NCI-H2107 treated with DMSO at 0.1 percent for 48 hours (cell line): ENCODE results near the gene FDPS.
"Not testable (repeated sequence)": the region's sequence is repeated elsewhere in the genome, so short reads cannot be mapped to it uniquely, and the experiment has no call there.

Experiments
- DNase-seq: peaks from one replicate; lab custom pipeline; 2025; ENCODE audit not compliant: unreplicated experiment; lab: John Stamatoyannopoulos, UW

Gene FDPS

GRCh38 chr1:155318082-155318481, 9.4 kb downstream of the FDPS start:
- no peak for DNase-seq

DNA sequence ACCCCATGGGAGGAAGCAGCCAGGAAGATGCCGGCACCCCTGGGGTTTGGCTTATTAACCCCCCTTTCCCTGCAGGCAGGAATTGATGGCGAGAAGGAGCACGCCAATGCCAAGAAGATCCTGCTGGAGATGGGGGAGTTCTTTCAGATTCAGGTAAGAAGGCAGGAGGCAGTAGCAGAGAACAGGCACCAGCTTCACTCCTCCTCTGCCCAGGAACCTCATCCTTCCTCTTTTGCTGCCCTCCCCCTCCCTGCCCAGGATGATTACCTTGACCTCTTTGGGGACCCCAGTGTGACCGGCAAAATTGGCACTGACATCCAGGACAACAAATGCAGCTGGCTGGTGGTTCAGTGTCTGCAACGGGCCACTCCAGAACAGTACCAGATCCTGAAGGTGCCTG, 10.9 kb downstream of the FDPS start:
- no peak for DNase-seq

DNA sequence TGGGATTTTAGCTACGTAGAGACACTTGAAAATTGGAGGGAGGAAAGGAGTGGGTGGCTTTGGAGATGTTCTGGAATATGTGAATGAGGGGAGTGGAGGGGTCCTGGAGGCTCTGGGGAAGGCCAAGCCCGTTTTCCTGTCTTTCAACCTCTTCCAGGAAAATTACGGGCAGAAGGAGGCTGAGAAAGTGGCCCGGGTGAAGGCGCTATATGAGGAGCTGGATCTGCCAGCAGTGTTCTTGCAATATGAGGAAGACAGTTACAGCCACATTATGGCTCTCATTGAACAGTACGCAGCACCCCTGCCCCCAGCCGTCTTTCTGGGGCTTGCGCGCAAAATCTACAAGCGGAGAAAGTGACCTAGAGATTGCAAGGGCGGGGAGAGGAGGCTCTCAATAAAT, 11.6 kb downstream of the FDPS start:
- no peak for DNase-seq

DNA sequence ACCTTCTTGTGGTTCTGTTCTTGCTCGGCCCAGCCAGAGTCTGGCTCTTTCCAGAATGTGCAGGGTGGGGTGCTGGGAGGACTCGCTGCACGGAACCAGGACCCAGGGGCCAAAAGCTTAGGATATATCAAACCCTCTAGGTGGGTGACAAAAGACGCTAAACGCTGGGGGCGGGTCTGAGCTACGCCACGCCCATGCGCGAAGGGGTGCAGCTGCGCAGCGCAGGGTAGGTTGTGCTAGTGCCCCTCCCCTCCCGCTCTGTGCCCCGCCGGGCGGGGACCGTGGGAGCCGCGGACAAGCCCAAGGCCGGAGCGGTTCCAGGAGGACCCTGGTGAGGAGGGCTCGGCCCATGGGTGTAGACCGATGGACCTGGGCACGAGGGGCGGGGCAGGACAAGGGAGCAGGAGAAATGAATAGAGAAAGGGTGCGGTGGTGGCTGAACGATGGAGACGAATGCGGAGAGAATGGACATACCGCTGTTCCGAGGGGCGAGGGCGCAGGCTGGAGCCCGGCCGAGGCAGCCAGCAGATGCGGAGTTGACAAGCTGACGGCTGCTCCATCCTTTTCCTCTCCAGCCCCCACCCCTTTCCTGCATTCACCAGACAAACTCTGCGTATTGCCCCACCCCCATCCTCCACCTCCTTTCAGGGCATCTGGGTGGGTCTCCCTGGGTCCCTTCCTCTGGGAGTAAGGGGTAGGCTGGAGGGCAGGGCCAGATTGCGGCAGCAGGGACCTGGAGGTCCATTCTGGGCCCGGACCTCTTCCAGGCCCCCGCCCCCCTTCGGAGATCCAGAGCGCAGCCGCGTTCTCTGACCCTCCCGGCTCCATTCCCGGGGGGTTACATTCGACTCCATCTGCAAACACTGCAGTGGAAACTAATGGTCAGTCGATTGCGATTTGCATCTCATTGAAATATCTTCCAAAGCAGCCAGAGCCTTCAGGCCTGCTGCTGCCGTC, 12.3 kb downstream of the FDPS start, which contains the start of gene RUSC1:
TSS of gene RUSC1 (plus strand) at position 234 of the 957 bp plus-strand sequence. CDS start 880 bp downstream, outside the sequence.
- no peak for DNase-seq

DNA sequence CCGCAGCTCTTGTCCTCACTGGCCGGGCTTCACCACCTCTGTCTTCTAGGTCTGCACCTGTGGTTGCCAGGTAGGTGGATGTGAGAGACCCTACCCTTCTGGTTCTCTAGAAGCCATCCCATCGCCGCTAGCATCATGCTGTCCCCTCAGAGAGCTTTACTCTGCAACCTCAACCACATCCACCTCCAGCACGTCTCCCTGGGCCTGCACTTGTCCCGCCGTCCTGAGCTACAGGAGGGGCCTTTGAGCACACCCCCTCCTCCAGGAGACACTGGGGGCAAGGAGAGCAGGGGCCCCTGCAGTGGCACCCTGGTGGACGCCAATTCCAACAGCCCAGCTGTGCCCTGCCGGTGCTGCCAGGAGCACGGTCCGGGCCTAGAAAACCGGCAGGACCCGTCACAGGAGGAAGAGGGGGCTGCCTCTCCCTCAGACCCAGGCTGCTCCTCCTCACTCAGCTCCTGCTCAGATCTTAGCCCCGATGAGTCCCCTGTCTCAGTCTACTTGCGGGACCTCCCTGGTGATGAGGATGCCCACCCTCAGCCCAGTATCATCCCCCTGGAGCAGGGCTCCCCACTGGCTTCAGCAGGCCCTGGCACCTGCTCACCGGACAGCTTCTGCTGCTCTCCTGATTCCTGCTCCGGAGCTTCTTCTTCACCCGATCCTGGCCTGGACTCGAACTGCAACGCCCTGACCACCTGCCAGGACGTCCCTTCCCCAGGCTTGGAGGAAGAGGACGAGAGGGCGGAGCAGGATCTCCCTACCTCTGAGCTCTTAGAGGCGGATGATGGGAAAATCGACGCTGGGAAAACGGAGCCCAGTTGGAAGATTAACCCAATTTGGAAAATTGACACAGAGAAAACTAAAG, 13.2 kb downstream of the FDPS start:
- DNase-seq = no peak

GRCh38 chr1:155322571-155322952, 13.9 kb downstream of the FDPS start:
- DNase-seq = no peak

- DNase-seq = peak; percentile 74
These were observed 14.5 kb downstream of the FDPS start for GRCh38 chr1:155322953-155323728.

- DNase-seq = peak; percentile 69
These were observed 15.0 kb downstream of the FDPS start for GRCh38 chr1:155323729-155324036.

GRCh38 chr1:155324037-155324716, 15.5 kb downstream of the FDPS start:
- peak; percentile 81 for DNase-seq

- peak; percentile 69 for DNase-seq
These were observed 16.3 kb downstream of the FDPS start for GRCh38 chr1:155324717-155325602.

GRCh38 chr1:155325603-155325893, 16.9 kb downstream of the FDPS start:
- no peak for DNase-seq

GRCh38 chr1:155326020-155326526, 17.4 kb downstream of the FDPS start:
- no peak for DNase-seq

DNA sequence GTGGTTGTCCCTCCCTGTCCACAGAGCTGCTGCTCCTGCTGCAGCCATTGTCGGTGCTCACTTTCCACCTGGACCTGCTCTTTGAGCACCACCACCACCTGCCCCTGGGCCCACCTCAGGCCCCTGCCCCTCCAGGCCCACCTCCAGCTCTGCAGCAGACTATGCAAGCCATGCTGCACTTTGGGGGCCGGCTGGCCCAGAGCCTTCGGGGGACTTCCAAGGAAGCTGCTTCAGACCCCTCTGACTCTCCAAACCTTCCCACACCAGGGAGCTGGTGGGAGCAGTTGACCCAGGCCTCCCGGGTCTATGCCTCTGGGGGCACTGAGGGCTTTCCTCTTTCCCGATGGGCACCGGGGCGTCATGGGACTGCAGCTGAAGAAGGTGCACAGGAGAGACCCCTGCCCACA, 18.0 kb downstream of the FDPS start:
- DNase-seq = no peak

GRCh38 chr1:155327981-155328380, 19.3 kb downstream of the FDPS start:
- DNase-seq = no peak

GRCh38 chr1:155328856-155329255, 20.2 kb downstream of the FDPS start:
- not testable (repeated sequence) for DNase-seq

- peak; percentile 22 for DNase-seq
These were observed 21.4 kb downstream of the FDPS start for GRCh38 chr1:155329980-155330598.

DNA sequence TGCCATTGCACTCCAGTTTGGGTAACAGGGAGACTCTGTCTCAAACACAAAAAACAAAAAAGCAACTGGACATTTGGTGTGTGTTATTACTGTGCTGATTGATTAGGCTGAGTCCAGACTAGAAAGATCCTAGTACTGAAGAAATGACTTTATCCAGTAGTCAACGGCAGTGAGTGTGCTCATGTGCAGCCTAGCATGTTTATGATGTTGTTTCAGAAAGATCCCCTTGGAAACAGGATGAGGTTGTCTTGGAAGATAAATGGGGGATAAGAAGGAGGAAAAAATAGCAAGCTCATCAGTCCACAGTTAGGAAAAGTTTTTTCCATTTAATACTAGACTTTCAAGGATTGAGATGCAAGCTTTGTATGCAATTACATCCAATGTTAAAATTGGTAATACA, 26.3 kb downstream of the FDPS start:
- DNase-seq = no peak

- DNase-seq = no peak
These were observed 30.9 kb downstream of the FDPS start for GRCh38 chr1:155339515-155340097.

- DNase-seq = no peak
These were observed 34.2 kb downstream of the FDPS start for GRCh38 chr1:155342842-155343241.
